ENCODE measurements around the gene SETD5. TPM values are rescaled to one million over a fixed set of nuclear protein-coding genes. Genes with fewer than 3 reads are reported as not detected.
A peak's percentile ranks its signal among the peaks of the same experiment; 100 is the strongest.

The SETD5 gene
- total and polyA plus RNA-seq, 9 donors, result 62.3 to 116 (median 86.8) TPM

DNA sequence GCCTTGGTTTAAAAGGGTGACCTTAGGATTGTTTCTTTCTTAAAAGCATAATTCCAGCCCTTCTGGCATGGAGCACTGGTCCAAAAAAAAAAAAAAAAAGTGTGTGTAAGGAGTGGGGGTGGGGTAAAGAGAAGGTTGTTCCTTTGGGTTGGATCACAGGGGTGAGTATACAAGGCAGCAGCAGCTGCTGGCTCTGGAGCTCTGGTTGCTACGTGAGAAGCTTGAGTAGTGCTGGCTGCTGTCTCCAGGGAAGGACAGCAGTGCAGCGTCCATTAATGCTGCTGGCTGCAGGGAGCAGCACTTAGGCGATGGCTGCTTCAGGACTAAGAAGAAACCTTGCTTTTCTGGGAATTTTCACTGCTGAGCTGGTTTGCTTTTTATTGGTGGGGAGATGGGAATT, 2.3 kb downstream of the SETD5 start:
- Histone ChIP-seq H3K9me3 (replicated peaks; ENCODE audit: control insufficient read depth, low read depth, low read length) (no peaks in the 10 kb centered on the region), H3K4me1 (ENCODE audit: control insufficient read depth, insufficient read depth, low read length) (peaks cover 21% of the 10 kb centered on the region), H3K27ac (ENCODE audit: low read length) (peak overlapping the region; percentile 98), H3K4me3 (ENCODE audit: low read length) (peak overlapping the region; percentile 92), H3K36me3 (ENCODE audit: control insufficient read depth, insufficient read depth, low read length) (peaks cover 2% of the 10 kb centered on the region), H3K27me3 (ENCODE audit: control insufficient read depth, insufficient read depth, low read length) (no peaks in the 10 kb centered on the region)
- peak; percentile 99 for DNase-seq
- WGBS (ENCODE audit: insufficient coverage), result 6% methylated on average over 2 of the region's 3 CpGs

DNA sequence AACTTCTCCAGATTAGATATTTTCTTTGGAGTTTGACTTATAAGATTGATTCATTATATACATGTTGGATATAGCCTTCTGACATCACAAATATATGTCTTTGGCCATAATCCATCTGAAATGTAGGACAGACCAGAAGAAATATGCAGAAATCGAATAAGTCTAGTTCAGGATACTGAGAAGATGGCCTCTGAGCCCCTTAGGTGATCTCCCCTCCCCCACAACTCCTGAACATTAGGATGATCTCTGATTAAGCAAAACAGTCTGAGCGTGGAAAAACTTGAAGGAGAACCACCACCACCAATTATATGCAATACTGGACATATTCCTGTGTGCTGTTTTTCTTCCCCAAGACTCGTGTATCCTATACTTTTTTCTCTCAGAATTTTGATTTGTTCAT, 3.2 kb downstream of the SETD5 start:
- Histone ChIP-seq H3K27me3 (ENCODE audit: control insufficient read depth, insufficient read depth, low read length) (no peaks in the 10 kb centered on the region), H3K4me3 (ENCODE audit: low read length) (no peak overlapping the region), H3K4me1 (ENCODE audit: control insufficient read depth, insufficient read depth, low read length) (peaks cover 15% of the 10 kb centered on the region), H3K36me3 (ENCODE audit: control insufficient read depth, insufficient read depth, low read length) (no peaks in the 10 kb centered on the region), H3K27ac (ENCODE audit: low read length) (peak overlapping the region; percentile 98), H3K9me3 (replicated peaks; ENCODE audit: control insufficient read depth, low read depth, low read length) (no peaks in the 10 kb centered on the region)
- WGBS (ENCODE audit: insufficient coverage), result no CpG with 5 or more reads among the region's 3 CpGs
- peak; percentile 37 for DNase-seq

DNA sequence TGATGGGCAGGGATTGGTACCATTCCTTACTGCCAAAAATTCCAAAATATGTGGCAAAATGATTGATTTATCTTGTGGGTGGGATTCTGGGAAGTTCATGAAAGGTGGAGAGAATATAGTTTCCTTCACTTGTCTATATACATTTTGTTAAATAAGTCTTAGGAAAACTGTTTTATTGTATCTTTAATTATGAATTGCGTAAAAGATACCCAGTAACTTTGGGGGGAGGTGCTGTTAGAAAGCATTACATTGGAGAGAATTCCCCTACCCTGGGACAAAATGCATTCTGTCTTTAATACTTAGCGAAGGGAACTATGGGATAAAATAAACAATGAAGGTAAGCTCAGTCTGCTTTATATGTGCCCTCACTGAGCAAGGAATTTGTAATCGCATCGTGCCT, 4.6 kb downstream of the SETD5 start:
- Histone ChIP-seq H3K36me3 (ENCODE audit: control insufficient read depth, insufficient read depth, low read length) (no peaks in the 10 kb centered on the region), H3K27me3 (ENCODE audit: control insufficient read depth, insufficient read depth, low read length) (no peaks in the 10 kb centered on the region), H3K27ac (ENCODE audit: low read length) (no peak overlapping the region), H3K9me3 (replicated peaks; ENCODE audit: control insufficient read depth, low read depth, low read length) (no peaks in the 10 kb centered on the region), H3K4me1 (ENCODE audit: control insufficient read depth, insufficient read depth, low read length) (peaks cover 13% of the 10 kb centered on the region), H3K4me3 (ENCODE audit: low read length) (no peak overlapping the region)
- no peak for DNase-seq
- no CpG with 5 or more reads among the region's 4 CpGs for WGBS (ENCODE audit: insufficient coverage)

DNA sequence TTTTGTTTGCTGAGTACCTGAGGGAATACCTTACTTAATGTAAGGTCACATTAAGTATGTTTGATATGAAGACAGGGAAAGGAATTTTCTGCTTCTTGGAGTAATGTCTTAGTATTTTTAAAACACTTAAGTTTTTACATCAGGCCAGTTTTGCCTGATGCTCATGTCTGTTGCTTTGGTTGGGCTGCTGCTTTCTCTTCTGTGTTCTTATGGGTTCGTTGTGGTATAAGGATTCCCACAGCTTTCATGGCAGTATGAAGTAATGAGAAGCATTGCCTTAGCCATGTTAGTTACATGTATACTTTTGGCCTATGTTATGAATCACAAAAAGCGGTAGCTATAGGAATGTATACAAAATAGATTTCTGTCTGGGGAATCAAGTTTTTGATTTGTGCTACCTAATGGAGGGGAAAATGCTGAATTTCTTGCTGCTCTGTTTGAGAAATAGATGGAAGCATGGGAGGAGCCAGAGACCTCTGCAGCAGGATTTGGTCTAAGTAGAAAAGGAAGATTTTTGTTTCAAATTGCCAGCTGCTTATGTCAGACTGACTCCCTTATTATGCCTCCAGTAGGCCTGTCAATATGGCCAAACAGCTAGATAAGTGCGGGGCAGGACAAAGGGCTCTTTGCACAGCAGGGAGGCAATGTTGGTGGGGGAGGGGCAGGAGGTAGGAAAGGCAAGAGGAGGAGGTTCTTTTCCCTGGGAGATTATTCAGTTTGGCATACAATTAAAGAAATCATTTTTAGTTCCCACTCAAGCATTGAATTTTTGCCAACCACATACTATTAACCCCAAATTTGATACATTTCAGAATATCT, 5.2 kb downstream of the SETD5 start:
- Histone ChIP-seq H3K27me3 (ENCODE audit: control insufficient read depth, insufficient read depth, low read length) (no peaks in the 10 kb centered on the region), H3K4me3 (ENCODE audit: low read length) (no peak overlapping the region), H3K36me3 (ENCODE audit: control insufficient read depth, insufficient read depth, low read length) (no peaks in the 10 kb centered on the region), H3K27ac (ENCODE audit: low read length) (peak overlapping the region; percentile 52), H3K4me1 (ENCODE audit: control insufficient read depth, insufficient read depth, low read length) (peaks cover 13% of the 10 kb centered on the region), H3K9me3 (replicated peaks; ENCODE audit: control insufficient read depth, low read depth, low read length) (no peaks in the 10 kb centered on the region)
- peak; percentile 48 for DNase-seq
- 0% methylated on average over 1 of the region's 3 CpGs for WGBS (ENCODE audit: insufficient coverage)

DNA sequence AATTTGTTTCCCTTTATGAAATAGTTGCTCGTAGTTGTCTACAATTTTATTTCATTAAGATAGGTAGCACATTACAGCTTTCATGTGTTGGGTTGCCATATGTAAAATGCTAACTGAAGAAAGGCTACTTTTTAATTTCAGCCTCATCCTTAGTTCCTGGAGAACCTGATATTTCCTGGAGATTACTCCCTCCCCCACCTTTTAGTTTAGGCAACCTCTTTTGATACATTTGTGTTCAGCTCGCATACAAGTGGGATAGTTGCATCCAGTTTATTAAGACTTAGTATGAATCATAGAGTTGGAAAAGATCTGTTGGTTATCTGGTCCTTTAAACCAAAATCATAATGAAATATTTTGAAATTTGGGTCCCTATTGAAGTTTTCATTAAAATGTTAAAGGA, 6.0 kb downstream of the SETD5 start:
- no peak overlapping the region for H3K27ac ChIP-seq (ENCODE audit: low read length)
- H3K4me3 ChIP-seq (ENCODE audit: low read length), result no peak overlapping the region

DNA sequence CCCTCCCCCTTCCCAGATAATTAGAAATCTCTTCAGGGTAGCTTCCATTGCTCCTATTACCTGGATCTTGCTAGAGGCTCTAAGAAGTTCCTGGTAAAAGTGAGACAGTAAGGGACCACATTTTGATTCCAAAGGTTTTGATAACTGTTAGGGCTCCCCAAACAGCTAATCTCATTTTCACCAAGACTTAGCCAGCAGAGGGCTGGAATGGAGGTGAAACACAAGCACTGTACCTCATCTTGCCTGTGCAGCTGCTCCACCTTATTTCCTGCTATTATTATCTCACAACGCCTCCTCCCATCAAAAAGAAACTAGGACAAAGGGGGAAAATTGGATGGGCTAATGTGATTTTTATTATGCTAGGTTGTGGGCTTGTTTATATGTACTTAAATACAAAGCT, 7.3 kb downstream of the SETD5 start:
- Histone ChIP-seq H3K27me3 (ENCODE audit: control insufficient read depth, insufficient read depth, low read length) (no peaks in the 10 kb centered on the region), H3K36me3 (ENCODE audit: control insufficient read depth, insufficient read depth, low read length) (no peaks in the 10 kb centered on the region), H3K4me3 (ENCODE audit: low read length) (no peak overlapping the region), H3K27ac (ENCODE audit: low read length) (no peak overlapping the region), H3K9me3 (replicated peaks; ENCODE audit: control insufficient read depth, low read depth, low read length) (no peaks in the 10 kb centered on the region), H3K4me1 (ENCODE audit: control insufficient read depth, insufficient read depth, low read length) (peaks cover 13% of the 10 kb centered on the region)
- WGBS (ENCODE audit: insufficient coverage), result no CpG with 5 or more reads among the region's 1 CpG
- DNase-seq, result no peak

More for the DNA sequence above, 6.0 kb downstream of the SETD5 start:
- WGBS (ENCODE audit: insufficient coverage), result no CpG with 5 or more reads among the region's 2 CpGs
- no peak for DNase-seq
- Histone ChIP-seq H3K36me3 (ENCODE audit: control insufficient read depth, insufficient read depth, low read length) (no peaks in the 10 kb centered on the region), H3K9me3 (replicated peaks; ENCODE audit: control insufficient read depth, low read depth, low read length) (no peaks in the 10 kb centered on the region), H3K4me1 (ENCODE audit: control insufficient read depth, insufficient read depth, low read length) (peaks cover 13% of the 10 kb centered on the region), H3K27me3 (ENCODE audit: control insufficient read depth, insufficient read depth, low read length) (no peaks in the 10 kb centered on the region)

DNA sequence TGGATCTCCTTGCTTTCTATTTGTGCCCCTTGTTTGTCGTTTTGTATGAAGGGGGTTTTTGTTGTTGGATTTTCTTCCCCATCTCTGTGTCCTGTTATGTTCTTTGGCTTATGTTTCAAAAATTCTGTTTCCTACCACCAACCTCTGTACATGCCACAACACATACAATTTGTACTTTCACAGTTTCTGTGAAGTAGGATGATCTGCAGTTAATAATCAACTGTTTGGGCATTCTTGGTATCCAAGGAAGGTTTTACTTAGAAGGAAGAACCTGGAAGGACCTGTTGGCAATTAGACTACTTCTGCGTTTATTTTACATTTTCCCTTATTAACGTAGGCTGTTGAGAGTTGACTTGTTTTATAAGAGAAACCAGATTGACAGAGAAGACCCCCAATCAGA, 8.3 kb downstream of the SETD5 start:
- Histone ChIP-seq H3K27ac (ENCODE audit: low read length) (no peak overlapping the region), H3K4me3 (ENCODE audit: low read length) (no peak overlapping the region), H3K27me3 (ENCODE audit: control insufficient read depth, insufficient read depth, low read length) (no peaks in the 10 kb centered on the region), H3K4me1 (ENCODE audit: control insufficient read depth, insufficient read depth, low read length) (peaks cover 8% of the 10 kb centered on the region), H3K9me3 (replicated peaks; ENCODE audit: control insufficient read depth, low read depth, low read length) (no peaks in the 10 kb centered on the region), H3K36me3 (ENCODE audit: control insufficient read depth, insufficient read depth, low read length) (no peaks in the 10 kb centered on the region)
- DNase-seq, result no peak
- WGBS (ENCODE audit: insufficient coverage), result no CpG with 5 or more reads among the region's 3 CpGs

DNA sequence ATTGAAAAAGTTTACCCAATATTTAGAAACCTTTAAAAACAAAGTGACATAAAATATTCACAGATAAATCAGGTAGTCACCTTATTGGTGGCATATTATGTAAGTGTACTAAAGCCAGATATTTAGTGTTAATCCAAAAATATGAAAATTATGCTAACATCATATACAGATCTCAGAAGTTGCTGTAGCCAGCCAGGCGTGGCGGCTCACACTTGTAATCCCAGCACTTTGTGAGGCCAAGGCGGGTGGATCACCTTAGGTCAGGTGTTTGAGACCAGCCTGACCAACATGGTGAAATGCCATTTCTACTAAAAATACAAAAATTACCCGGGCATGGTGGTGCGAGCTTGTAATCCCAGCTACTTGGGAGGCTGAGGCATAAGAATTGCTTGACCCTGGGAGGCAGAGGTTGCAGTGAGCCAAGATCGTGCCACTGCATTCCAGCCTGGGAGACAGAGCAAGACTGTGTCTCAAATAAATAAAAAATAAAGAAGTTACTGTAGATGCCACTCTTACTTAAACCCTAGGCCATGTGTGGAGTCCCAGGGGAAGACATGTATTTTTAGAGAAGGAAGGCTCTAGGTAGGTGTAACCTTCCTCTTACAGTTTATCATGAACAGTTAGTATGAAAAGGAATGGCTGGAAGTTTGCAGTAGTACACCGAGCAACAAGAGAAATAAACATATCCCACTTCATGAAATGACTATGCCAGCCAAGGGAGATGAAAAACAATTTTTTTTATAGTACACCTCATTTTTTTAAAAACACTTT, 9.6 kb downstream of the SETD5 start:
- H3K27me3 ChIP-seq (ENCODE audit: control insufficient read depth, insufficient read depth, low read length), result no peaks in the 10 kb centered on the region
- H3K4me3 ChIP-seq (ENCODE audit: low read length), result no peak overlapping the region
- no peaks in the 10 kb centered on the region for H3K36me3 ChIP-seq (ENCODE audit: control insufficient read depth, insufficient read depth, low read length)
- WGBS (ENCODE audit: insufficient coverage), result 85% methylated on average over 3 of the region's 7 CpGs
- no peaks in the 10 kb centered on the region for H3K9me3 ChIP-seq (replicated peaks; ENCODE audit: control insufficient read depth, low read depth, low read length)
- H3K27ac ChIP-seq (ENCODE audit: low read length), result no peak overlapping the region
- no peak for DNase-seq
- H3K4me1 ChIP-seq (ENCODE audit: control insufficient read depth, insufficient read depth, low read length), result peaks cover 8% of the 10 kb centered on the region

DNA sequence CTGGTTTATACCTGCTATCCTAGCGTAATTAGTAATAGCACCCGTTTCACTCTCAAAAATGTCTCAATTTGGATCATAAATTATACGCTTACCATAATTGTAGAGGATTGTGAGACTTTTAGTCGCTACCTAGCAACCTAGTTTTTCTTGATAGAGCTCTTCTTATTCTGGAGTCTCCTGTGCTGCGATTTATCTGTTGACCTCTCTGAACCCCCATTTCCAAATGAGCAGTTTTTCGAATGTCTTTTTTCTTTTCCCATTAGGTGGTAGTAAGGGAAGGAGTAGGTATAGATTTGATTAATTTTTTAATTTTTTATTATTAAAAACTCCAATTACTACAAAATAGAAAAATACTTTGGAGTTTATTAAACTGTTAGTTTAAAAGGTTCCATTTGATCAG, 10.6 kb downstream of the SETD5 start:
- H3K4me1 ChIP-seq (ENCODE audit: control insufficient read depth, insufficient read depth, low read length), result peaks cover 4% of the 10 kb centered on the region
- H3K36me3 ChIP-seq (ENCODE audit: control insufficient read depth, insufficient read depth, low read length), result no peaks in the 10 kb centered on the region
- no peaks in the 10 kb centered on the region for H3K27me3 ChIP-seq (ENCODE audit: control insufficient read depth, insufficient read depth, low read length)
- no peak for DNase-seq
- H3K27ac ChIP-seq (ENCODE audit: low read length), result no peak overlapping the region
- H3K9me3 ChIP-seq (replicated peaks; ENCODE audit: control insufficient read depth, low read depth, low read length), result no peaks in the 10 kb centered on the region
- H3K4me3 ChIP-seq (ENCODE audit: low read length), result no peak overlapping the region
- whole genome bisulfite sequencing (ENCODE audit: insufficient coverage), result no CpG with 5 or more reads among the region's 6 CpGs

DNA sequence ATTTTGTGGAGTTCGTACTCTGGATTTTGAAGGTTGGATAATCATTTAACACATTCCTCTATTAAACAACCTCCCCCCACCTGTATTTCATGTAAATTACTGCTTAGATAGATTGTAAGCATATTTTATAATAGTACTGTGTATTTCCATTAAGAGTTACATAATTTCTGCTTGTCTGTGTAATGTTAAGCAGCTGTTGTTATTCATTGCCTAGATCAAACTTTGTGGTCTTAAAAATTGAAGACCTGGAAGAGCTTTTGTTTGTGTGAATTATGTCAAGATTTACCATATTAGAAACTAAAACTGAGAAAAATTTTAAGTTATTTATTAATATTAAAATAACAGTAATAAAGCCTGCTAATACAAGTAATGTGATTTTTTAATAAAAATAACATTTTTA, 11.1 kb downstream of the SETD5 start:
- no peak for DNase-seq
- WGBS (ENCODE audit: insufficient coverage), result no CpG with 5 or more reads among the region's 1 CpG
- Histone ChIP-seq H3K27me3 (ENCODE audit: control insufficient read depth, insufficient read depth, low read length) (no peaks in the 10 kb centered on the region), H3K36me3 (ENCODE audit: control insufficient read depth, insufficient read depth, low read length) (no peaks in the 10 kb centered on the region), H3K4me1 (ENCODE audit: control insufficient read depth, insufficient read depth, low read length) (peaks cover 3% of the 10 kb centered on the region), H3K4me3 (ENCODE audit: low read length) (no peak overlapping the region), H3K9me3 (replicated peaks; ENCODE audit: control insufficient read depth, low read depth, low read length) (no peaks in the 10 kb centered on the region), H3K27ac (ENCODE audit: low read length) (no peak overlapping the region)
